Measurements from ENCODE around the gene TBX1.

The TBX1 gene

DNA sequence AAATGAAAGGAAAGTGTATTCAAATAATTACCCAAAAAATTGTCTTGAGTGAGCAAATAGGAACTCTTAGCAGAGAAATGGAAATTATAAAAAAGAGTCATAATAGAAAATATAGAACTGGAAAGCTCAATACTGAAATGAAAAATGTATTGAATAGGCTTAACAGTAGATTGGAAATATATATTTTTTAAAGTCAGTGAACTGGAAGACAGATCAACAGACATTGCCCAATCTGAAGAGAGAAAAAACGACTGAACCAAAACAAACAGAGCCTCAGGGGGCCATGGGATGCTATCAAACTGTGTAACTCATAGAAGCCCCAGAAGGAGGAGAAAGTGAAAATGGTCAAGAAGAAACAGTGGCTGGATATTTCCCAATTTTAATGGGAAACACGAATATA is 32.6 kb downstream of the TBX1 start:
- H3K4me3 ChIP-seq (ENCODE audit: low read depth, low read length): no peak overlapping the region
- TF ChIP-seq, protein P1, sequence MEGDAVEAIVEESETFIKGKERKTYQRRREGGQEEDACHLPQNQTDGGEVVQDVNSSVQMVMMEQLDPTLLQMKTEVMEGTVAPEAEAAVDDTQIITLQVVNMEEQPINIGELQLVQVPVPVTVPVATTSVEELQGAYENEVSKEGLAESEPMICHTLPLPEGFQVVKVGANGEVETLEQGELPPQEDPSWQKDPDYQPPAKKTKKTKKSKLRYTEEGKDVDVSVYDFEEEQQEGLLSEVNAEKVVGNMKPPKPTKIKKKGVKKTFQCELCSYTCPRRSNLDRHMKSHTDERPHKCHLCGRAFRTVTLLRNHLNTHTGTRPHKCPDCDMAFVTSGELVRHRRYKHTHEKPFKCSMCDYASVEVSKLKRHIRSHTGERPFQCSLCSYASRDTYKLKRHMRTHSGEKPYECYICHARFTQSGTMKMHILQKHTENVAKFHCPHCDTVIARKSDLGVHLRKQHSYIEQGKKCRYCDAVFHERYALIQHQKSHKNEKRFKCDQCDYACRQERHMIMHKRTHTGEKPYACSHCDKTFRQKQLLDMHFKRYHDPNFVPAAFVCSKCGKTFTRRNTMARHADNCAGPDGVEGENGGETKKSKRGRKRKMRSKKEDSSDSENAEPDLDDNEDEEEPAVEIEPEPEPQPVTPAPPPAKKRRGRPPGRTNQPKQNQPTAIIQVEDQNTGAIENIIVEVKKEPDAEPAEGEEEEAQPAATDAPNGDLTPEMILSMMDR (IDR thresholded peaks at IDR 0.05; ENCODE audit: insufficient read depth, low read length, missing control alignments): no peak
- ChIA-PET POLR2A (no interaction called here), CTCF (interaction anchor here (1.2 to 2.7 kb wide), 2 partner anchors 12 to 30 kb away, joined by 3 to 12 read pairs; no protein-coding TSS in a partner anchor)
- DNase-seq (ENCODE audit: low read depth, low spot score): no peak

DNA sequence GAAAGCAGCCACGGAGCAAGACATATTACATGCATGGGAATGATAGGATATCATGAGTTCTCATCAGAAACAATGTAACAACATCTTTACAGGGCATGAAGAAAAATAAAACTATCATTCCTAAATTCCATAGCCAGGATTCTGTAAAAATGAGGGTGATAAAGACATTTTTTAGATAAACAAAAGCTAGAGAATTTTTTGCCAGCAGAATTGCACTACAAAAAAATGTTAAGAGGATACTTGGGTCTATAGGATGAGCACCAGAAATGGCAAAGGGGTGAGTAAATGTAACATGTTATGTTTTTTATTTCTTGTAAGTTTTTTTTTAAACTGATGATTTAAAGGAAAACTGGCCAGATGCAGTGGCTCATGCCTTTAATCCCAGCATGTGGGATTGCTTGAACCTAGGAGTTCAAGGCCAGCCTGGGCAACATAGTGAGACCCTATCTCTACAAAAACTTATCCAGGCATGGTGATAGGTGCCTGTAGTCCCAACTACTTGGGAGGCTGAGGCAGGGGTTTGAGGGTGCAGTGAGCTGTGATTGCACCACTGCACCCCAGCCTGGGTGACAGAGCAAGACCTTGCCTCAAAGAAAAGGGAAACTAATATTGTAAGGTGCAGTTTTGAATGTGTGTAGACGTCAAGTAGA is 33.2 kb downstream of the TBX1 start:
- TF ChIP-seq, protein P1 (IDR thresholded peaks at IDR 0.05; ENCODE audit: insufficient read depth, low read length, missing control alignments): no peak
- POLR2A ChIA-PET: no interaction called here
- DNase-seq (ENCODE audit: low read depth, low spot score): no peak
- no peak overlapping the region for H3K4me3 ChIP-seq (ENCODE audit: low read depth, low read length)
- CTCF ChIA-PET: interaction anchor here (1.2 to 2.7 kb wide), 2 partner anchors 12 to 31 kb away, joined by 3 to 12 read pairs; no protein-coding TSS in a partner anchor

DNA sequence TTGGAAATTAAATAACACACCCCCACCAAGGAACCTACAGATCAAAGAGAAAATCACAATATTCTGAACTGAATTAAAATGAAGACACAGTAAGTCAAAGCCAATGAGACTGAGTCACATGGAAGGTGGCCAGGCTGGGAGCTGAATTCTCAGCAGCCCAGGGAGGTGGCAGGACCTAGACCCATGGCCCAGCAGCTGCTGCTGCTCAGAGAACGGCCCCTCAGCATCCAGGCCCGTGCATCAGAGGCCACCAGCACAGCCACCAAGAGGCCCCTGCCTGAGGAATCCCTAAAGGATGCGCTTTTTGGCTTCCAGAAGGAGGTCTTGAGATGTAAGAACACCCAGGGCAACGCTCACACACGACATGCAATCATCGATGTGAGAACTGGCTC is 35.0 kb downstream of the TBX1 start:
- ChIA-PET CTCF (interaction anchor here (1.1 to 1.2 kb wide), 2 partner anchors 13 to 65 kb away, joined by 3 to 6 read pairs; no protein-coding TSS in a partner anchor), POLR2A (no interaction called here)
- TF ChIP-seq, protein P1 (IDR thresholded peaks at IDR 0.05; ENCODE audit: insufficient read depth, low read length, missing control alignments): no peak
- DNase-seq (ENCODE audit: low read depth, low spot score): no peak
- H3K4me3 ChIP-seq (ENCODE audit: low read depth, low read length): no peak overlapping the region

DNA sequence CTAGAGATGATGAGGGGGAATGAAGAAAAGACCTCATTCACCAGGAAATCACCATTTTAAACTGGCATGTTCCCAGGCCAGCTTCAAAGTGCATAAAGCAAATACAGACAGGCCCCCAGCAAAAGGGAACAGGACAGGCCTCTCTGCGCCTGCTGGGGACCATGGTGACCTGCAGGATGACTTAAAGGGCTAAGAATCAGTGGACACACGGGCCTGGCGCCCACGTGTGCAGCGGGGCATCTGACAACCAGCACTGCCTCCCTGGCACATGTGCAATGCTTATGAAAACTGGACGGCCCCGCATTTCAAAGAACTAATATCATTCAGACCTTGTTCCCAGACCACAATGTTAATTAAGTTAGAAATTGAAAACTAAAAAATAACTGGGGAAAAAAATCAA is 35.6 kb downstream of the TBX1 start:
- CTCF ChIA-PET: interaction anchor here (1.1 to 1.2 kb wide), 2 partner anchors 14 to 66 kb away, joined by 3 to 6 read pairs; no protein-coding TSS in a partner anchor
- TF ChIP-seq, protein P1 (IDR thresholded peaks at IDR 0.05; ENCODE audit: insufficient read depth, low read length, missing control alignments): no peak
- no peak for DNase-seq (ENCODE audit: low read depth, low spot score)
- no peak overlapping the region for H3K4me3 ChIP-seq (ENCODE audit: low read depth, low read length)
- POLR2A ChIA-PET: no interaction called here

DNA sequence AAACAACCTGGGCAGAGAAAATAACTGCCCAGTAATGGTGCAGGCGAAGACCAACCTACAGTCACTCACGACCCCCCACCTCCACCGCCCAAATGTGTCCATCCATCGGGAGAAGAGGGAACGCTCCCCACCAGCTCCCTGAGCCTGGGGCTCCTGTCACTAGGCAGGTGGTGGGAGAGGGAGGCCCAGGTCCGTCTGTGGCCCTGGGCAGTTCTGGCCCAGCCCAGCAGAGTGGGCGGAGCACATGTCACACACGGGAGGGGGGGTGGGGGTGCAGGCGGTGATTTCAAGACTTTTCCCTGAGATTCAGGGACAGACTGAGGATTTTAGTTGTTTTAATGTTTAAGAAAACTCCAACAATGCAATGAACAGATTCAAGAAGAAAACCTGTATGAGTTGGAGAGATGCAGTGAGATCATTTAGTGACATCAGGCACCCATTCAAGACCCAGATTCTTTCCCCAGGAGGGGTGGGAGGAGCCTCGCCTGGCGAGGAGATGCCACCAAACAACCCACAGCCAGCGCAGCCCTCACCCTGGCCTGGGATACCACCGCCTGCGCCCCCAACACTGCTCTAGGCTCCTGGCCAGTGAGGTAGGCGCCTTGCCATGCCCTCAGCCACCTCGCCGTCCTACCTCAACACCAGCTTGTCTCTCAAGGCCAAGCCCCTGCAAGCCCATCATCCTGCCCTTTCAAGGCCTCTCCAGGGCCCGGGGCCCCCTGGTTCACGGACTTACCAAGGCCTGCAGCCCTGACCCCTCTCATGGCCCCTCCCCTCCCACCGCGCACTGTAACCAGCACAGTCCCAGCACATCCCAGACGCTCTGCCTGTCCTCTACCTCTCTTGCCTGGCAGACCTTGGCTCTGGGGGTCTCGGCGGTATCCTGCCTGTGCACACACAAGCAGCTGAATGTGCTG is 36.8 kb downstream of the TBX1 start:
- POLR2A ChIA-PET: interaction anchor here (0.6 kb wide), 1 partner anchor 35 kb away, joined by 3 read pairs; no protein-coding TSS in a partner anchor
- TF ChIP-seq, protein P1 (IDR thresholded peaks at IDR 0.05; ENCODE audit: insufficient read depth, low read length, missing control alignments): no peak
- CTCF ChIA-PET: interaction anchor here (1.2 kb wide), 1 partner anchor 115 kb away, joined by 3 read pairs; no protein-coding TSS in a partner anchor
- no peak overlapping the region for H3K4me3 ChIP-seq (ENCODE audit: low read depth, low read length)
- no peak for DNase-seq (ENCODE audit: low read depth, low spot score)

Data from AG04449 (cell line).